HepG2 (cell line): ENCODE measurements around the gene ISCA1. TPM values are rescaled to one million over a fixed set of nuclear protein-coding genes. Genes with fewer than 3 reads are reported as not detected.

Experiments used
- ATAC-seq: fragments of 200-7000 bp; cut with Tn5 transposase; 3 replicates; pipeline ENCODE4 v1.9.1; 2020; ENCODE audit warnings: mild to moderate bottlenecking, moderate library complexity
- BruUV-seq: library from RNA; stranded (reverse); fragments of 400-500 nt; replicated peaks from 2 replicates; lab custom pipeline; 2021; lab: Mats Ljungman, UMichigan
- CTCF ChIA-PET: fragments of 300-600 bp; formaldehyde crosslinking; extraction: SDS; loops from one replicate; lab custom pipeline; 2021; ENCODE audit warnings: low total read pairs, inconsistent platforms, low intra/inter-chr PET ratio; lab: Yijun Ruan, JAX
- POLR2A ChIA-PET: fragments of 350-600 bp; sonication (Branson Sonifier 250); formaldehyde crosslinking; loops from one replicate; lab custom pipeline; 2020; ENCODE audit warnings: antibody characterized with exemption, inconsistent platforms; lab: Yijun Ruan, JAX
- DNase-seq: peaks from one replicate; pipeline ENCODE4 v3.0.0-alpha.2; 2015; ENCODE audit warnings: low spot score
- FAIRE-seq: peaks from 3 replicates; lab custom pipeline; 2011; peaks lifted over from hg19 to GRCh38; lab: Jason Lieb, UNC
- H2AFZ ChIP-seq: one replicate; pipeline ENCODE4 v1.6.1; 2011; ENCODE audit warnings: low read length, inconsistent platforms
- H3K27ac ChIP-seq: fragments of 300-600 bp; 3 replicates; pipeline ENCODE4 v1.8.0; 2011; ENCODE audit warnings: mixed run types, mild to moderate bottlenecking, mixed read lengths, low read length, inconsistent platforms; ENCODE audit not compliant: insufficient read depth; ENCODE audit errors: extremely low read length
- H3K27me3 ChIP-seq, 2 experiments: fragments of 200-600 bp in 1 of 2; 2 replicates in 1 of 2; 3 replicates in 1 of 2; pipeline versions ENCODE4 v1.6.0 to v1.8.0; 2011; ENCODE audit warnings: low read length in 2 of 2, mild to moderate bottlenecking in 2 of 2, moderate library complexity in 2 of 2, inconsistent platforms in 1 of 2; ENCODE audit not compliant: insufficient read depth in 2 of 2, control insufficient read depth in 1 of 2
- H3K36me3 ChIP-seq, 2 experiments: fragments of 200-600 bp in 1 of 2; replicated peaks in 1 of 2; 2 replicates in 1 of 2; 3 replicates in 1 of 2; pipeline versions ENCODE4 v1.5.1 to v1.8.0; 2011; ENCODE audit warnings: low read length in 2 of 2, inconsistent platforms in 1 of 2; ENCODE audit not compliant: insufficient read depth in 2 of 2, control insufficient read depth in 1 of 2
- H3K4me1 ChIP-seq: 2 replicates; pipeline ENCODE4 v1.5.1; 2012; ENCODE audit warnings: low read length, inconsistent platforms; ENCODE audit not compliant: insufficient read depth
- H3K4me2 ChIP-seq: 2 replicates; pipeline ENCODE4 v1.6.0; 2011; ENCODE audit warnings: low read depth, low read length, inconsistent platforms
- H3K4me3 ChIP-seq, 3 experiments: fragments of 200-600 bp in 1 of 3; sonication (generic), shearing (Covaris generic) in 1 of 3; replicated peaks in 1 of 3; 2 replicates each; pipeline ENCODE4 v1.5.1; 2011 to 2016; ENCODE audit warnings: low read length in 3 of 3, inconsistent platforms in 2 of 3, low read depth in 2 of 3, mild to moderate bottlenecking in 2 of 3, control low read depth in 1 of 3, mixed read lengths in 1 of 3; ENCODE audit not compliant: insufficient read depth in 1 of 3
- H3K79me2 ChIP-seq: one replicate; pipeline ENCODE4 v1.6.1; 2011; ENCODE audit warnings: low read length, inconsistent platforms; ENCODE audit not compliant: insufficient read depth
- H3K9ac ChIP-seq: 2 replicates; pipeline ENCODE4 v1.6.0; 2011; ENCODE audit warnings: mild to moderate bottlenecking, low read depth, low read length, inconsistent platforms; ENCODE audit not compliant: insufficient read depth
- H3K9me3 ChIP-seq: 2 replicates; pipeline ENCODE4 v1.5.1; 2012; ENCODE audit warnings: mild to moderate bottlenecking, low read length
- H4K20me1 ChIP-seq: 2 replicates; pipeline ENCODE4 v1.6.0; 2011; ENCODE audit warnings: inconsistent platforms, mild to moderate bottlenecking, low read length, moderate library complexity; ENCODE audit not compliant: insufficient read depth
- ATF1 ChIP-seq: IDR thresholded peaks from 2 replicates; pipeline ENCODE4 v1.6.1; 2016; ENCODE audit warnings: mild to moderate bottlenecking, control low read depth
- JUN ChIP-seq: sonication (generic); formaldehyde crosslinking; IDR thresholded peaks from 2 replicates; pipeline ENCODE4 v1.4.0; 2020; ENCODE audit warnings: mild to moderate bottlenecking, missing genetic modification reagents
- MAFK ChIP-seq, 2 experiments: IDR thresholded peaks in 1 of 2; conservative IDR thresholded peaks in 1 of 2; 2 replicates each; pipeline ENCODE4 v1.6.1; 2011; ENCODE audit warnings: improper control_type of control experiment in 2 of 2, low read length in 2 of 2
- REPIN1 ChIP-seq: sonication (generic); formaldehyde crosslinking; IDR thresholded peaks from 2 replicates; pipeline ENCODE4 v1.8.0; 2022; ENCODE audit warnings: missing genetic modification reagents, low read depth, mild to moderate bottlenecking, borderline replicate concordance
- SIX4 ChIP-seq: sonication (generic); formaldehyde crosslinking; IDR thresholded peaks from 2 replicates; pipeline ENCODE4 v1.4.0; 2020; ENCODE audit warnings: missing genetic modification reagents
- ZC3H13 ChIP-seq: sonication (generic); formaldehyde crosslinking; IDR thresholded peaks from 2 replicates; pipeline ENCODE4 v1.8.1; 2023; ENCODE audit warnings: mild to moderate bottlenecking, missing genetic modification reagents, moderate library complexity
- ZNF674 ChIP-seq: sonication (generic); formaldehyde crosslinking; IDR thresholded peaks from 2 replicates; pipeline ENCODE4 v1.5.0; 2020; ENCODE audit warnings: low read depth, mild to moderate bottlenecking, missing genetic modification reagents
- ZSCAN30 ChIP-seq: sonication (generic); formaldehyde crosslinking; IDR thresholded peaks from 2 replicates; pipeline ENCODE4 v1.5.0; 2020; ENCODE audit warnings: mild to moderate bottlenecking, missing genetic modification reagents
- WGBS: methylation state at CpG from one replicate; pipeline ENCODE4 v1.1.6; 2017; ENCODE audit warnings: low lambda C conversion rate; 5-methylcytosine and 5-hydroxymethylcytosine counted together
- in situ Hi-C: cut with HindIII; loops from 2 replicates; pipeline ENCODE4 v1.10.0; 2017; ENCODE audit warnings: low pct_unique_long_range_greater_than_20kb; ENCODE audit not compliant: extremely low pct_ligation_motif_present
- intact Hi-C: fragments of 100-400 bp; cut with micrococcal nuclease; formaldehyde crosslinking; loops from one replicate; pipeline ENCODE4 v1.10.0; 2022; ENCODE audit not compliant: unreplicated experiment
- polyA plus RNA-seq, 8 experiments: library from polyadenylated mRNA; depleted of rRNA in 3 of 8; stranded (reverse) in 7 of 8; unstranded in 1 of 8; fragments of >200 nt; fragmentation: Illumina TruSeq in 4 of 8; extraction: Trizol in 4 of 8; gene quantifications; 2 replicates each; pipeline versions ENCODE4 v1.2.1 to v1.2.3, GENCODE V29; 2011 to 2016; ENCODE audit warnings: low read depth in 4 of 8, missing spikeins in 1 of 8, mixed read lengths in 1 of 8; ENCODE audit not compliant: insufficient read depth in 1 of 8
- total RNA-seq, 5 experiments: library from RNA; depleted of rRNA; stranded (reverse); fragments of >200 nt; fragmentation: Illumina TruSeq; extraction: Trizol; gene quantifications; 2 replicates each; pipeline ENCODE4 v1.2.3, GENCODE V29; 2016; ENCODE audit warnings: low read depth in 1 of 5
- TF ChIP-seq, protein P1 (sequence below): sonication (generic); formaldehyde crosslinking; IDR thresholded peaks from 2 replicates; pipeline ENCODE4 v1.8.0; 2022; ENCODE audit warnings: mild to moderate bottlenecking, missing genetic modification reagents; ENCODE audit not compliant: insufficient replicate concordance
- TF ChIP-seq, protein P2 (sequence below): sonication (generic); formaldehyde crosslinking; conservative IDR thresholded peaks from 2 replicates; pipeline ENCODE4 v1.4.0; 2020; ENCODE audit warnings: mild to moderate bottlenecking, missing genetic modification reagents, moderate library complexity
- TF ChIP-seq, protein P3 (sequence below): sonication (generic); formaldehyde crosslinking; IDR thresholded peaks from 2 replicates; pipeline ENCODE4 v1.4.0; 2020; ENCODE audit warnings: missing genetic modification reagents
- TF ChIP-seq, protein P4 (sequence below): sonication (generic); formaldehyde crosslinking; IDR thresholded peaks from 2 replicates; pipeline ENCODE4 v1.4.0; 2020; ENCODE audit warnings: low read depth, mild to moderate bottlenecking, missing genetic modification reagents
- TF ChIP-seq, protein P5 (sequence below): sonication (generic); formaldehyde crosslinking; IDR thresholded peaks from 2 replicates; pipeline ENCODE4 v1.4.0; 2020; ENCODE audit warnings: missing genetic modification reagents

ISCA1 gene
- total and polyA plus RNA-seq, 2 of the 13 experiments (the other 11 are each of a cell fraction or from before 2014, with no cell fraction given) = 29.2 to 40.9 TPM

DNA sequence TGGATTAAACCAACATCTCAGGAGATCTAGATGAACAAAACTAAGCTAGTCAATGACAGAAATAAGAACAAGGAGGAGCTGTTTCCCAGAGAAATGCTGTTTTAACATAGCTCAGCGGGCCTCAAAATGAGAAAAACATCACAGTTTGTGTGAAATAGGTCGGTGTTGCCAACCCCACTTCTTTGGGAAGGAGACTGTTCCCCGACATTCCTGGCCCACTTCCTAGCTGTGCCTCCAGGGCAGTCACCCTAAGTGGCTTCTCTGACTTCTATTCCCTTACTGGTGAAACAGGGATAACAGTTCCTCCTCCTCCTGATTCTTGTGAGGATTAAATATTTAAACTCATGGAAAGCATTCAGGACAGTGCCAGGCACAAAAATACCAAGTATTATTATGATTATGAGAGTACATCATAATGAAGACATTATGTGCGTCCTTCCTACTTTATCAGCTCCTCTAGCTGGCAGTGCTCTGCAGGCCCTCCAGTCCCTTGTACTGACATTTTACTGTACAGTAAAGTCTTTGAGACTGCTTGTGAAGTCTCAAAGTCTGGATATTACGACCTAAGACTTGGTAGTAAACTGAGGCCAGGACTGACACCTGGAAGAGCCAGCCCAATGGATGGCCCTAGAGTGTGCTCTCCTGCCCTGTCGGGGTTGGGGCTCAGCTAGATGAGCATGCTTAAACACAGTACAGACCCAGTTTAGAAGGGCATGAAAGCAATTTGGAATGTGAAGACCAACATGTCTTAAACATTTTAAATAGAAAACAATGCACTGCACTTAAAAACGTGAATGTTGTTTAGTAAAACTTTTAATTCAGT lies 7.3 kb downstream of the ISCA1 start:
- H3K9ac ChIP-seq = no peak overlapping the region
- POLR2A ChIA-PET = no interaction called here
- H3K4me1 ChIP-seq = peaks cover 28% of the 10 kb centered on the region
- in situ Hi-C loops = no loop called here
- H3K4me3 ChIP-seq = no peak overlapping the region
- CTCF ChIA-PET = no interaction called here
- no peak overlapping the region for H3K4me2 ChIP-seq
- FAIRE-seq (no peak), ATAC-seq (no peak; the same call in 2 of the 3 replicates), DNase-seq (no peak)
- H3K36me3 ChIP-seq = peaks cover 8 to 31% of the 10 kb centered on the region in 2 experiments
- peaks cover 51% of the 10 kb centered on the region for H3K79me2 ChIP-seq
- no peaks in the 10 kb centered on the region for H3K27me3 ChIP-seq
- WGBS = 94% methylated on average over 7 of the region's 7 CpGs
- BruUV-seq = no TSS peak
- no peak overlapping the region for H2AFZ ChIP-seq
- peaks cover 33% of the 10 kb centered on the region for H4K20me1 ChIP-seq
- intact Hi-C loops = loop anchor here (5.0 kb wide), 1 partner anchor 73 kb away; no protein-coding TSS in a partner anchor
- H3K9me3 ChIP-seq = no peaks in the 10 kb centered on the region
- no peak overlapping the region for H3K27ac ChIP-seq
- TF ChIP-seq, protein P1, sequence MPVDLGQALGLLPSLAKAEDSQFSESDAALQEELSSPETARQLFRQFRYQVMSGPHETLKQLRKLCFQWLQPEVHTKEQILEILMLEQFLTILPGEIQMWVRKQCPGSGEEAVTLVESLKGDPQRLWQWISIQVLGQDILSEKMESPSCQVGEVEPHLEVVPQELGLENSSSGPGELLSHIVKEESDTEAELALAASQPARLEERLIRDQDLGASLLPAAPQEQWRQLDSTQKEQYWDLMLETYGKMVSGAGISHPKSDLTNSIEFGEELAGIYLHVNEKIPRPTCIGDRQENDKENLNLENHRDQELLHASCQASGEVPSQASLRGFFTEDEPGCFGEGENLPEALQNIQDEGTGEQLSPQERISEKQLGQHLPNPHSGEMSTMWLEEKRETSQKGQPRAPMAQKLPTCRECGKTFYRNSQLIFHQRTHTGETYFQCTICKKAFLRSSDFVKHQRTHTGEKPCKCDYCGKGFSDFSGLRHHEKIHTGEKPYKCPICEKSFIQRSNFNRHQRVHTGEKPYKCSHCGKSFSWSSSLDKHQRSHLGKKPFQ (CRISPR knock-in tag) = no peak
- TF ChIP-seq ZSCAN30 = no peak
- no peak for TF ChIP-seq REPIN1 (CRISPR knock-in tag)
- TF ChIP-seq, protein P2, sequence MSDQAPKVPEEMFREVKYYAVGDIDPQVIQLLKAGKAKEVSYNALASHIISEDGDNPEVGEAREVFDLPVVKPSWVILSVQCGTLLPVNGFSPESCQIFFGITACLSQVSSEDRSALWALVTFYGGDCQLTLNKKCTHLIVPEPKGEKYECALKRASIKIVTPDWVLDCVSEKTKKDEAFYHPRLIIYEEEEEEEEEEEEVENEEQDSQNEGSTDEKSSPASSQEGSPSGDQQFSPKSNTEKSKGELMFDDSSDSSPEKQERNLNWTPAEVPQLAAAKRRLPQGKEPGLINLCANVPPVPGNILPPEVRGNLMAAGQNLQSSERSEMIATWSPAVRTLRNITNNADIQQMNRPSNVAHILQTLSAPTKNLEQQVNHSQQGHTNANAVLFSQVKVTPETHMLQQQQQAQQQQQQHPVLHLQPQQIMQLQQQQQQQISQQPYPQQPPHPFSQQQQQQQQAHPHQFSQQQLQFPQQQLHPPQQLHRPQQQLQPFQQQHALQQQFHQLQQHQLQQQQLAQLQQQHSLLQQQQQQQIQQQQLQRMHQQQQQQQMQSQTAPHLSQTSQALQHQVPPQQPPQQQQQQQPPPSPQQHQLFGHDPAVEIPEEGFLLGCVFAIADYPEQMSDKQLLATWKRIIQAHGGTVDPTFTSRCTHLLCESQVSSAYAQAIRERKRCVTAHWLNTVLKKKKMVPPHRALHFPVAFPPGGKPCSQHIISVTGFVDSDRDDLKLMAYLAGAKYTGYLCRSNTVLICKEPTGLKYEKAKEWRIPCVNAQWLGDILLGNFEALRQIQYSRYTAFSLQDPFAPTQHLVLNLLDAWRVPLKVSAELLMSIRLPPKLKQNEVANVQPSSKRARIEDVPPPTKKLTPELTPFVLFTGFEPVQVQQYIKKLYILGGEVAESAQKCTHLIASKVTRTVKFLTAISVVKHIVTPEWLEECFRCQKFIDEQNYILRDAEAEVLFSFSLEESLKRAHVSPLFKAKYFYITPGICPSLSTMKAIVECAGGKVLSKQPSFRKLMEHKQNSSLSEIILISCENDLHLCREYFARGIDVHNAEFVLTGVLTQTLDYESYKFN = no peak
- TF ChIP-seq, protein P3, sequence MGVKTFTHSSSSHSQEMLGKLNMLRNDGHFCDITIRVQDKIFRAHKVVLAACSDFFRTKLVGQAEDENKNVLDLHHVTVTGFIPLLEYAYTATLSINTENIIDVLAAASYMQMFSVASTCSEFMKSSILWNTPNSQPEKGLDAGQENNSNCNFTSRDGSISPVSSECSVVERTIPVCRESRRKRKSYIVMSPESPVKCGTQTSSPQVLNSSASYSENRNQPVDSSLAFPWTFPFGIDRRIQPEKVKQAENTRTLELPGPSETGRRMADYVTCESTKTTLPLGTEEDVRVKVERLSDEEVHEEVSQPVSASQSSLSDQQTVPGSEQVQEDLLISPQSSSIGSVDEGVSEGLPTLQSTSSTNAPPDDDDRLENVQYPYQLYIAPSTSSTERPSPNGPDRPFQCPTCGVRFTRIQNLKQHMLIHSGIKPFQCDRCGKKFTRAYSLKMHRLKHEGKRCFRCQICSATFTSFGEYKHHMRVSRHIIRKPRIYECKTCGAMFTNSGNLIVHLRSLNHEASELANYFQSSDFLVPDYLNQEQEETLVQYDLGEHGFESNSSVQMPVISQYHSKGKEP (CRISPR knock-in tag) = no peak
- no peak for TF ChIP-seq ZC3H13 (CRISPR knock-in tag)
- TF ChIP-seq, protein P4, sequence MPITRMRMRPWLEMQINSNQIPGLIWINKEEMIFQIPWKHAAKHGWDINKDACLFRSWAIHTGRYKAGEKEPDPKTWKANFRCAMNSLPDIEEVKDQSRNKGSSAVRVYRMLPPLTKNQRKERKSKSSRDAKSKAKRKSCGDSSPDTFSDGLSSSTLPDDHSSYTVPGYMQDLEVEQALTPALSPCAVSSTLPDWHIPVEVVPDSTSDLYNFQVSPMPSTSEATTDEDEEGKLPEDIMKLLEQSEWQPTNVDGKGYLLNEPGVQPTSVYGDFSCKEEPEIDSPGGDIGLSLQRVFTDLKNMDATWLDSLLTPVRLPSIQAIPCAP (CRISPR knock-in tag) = no peak
- TF ChIP-seq, protein P5, sequence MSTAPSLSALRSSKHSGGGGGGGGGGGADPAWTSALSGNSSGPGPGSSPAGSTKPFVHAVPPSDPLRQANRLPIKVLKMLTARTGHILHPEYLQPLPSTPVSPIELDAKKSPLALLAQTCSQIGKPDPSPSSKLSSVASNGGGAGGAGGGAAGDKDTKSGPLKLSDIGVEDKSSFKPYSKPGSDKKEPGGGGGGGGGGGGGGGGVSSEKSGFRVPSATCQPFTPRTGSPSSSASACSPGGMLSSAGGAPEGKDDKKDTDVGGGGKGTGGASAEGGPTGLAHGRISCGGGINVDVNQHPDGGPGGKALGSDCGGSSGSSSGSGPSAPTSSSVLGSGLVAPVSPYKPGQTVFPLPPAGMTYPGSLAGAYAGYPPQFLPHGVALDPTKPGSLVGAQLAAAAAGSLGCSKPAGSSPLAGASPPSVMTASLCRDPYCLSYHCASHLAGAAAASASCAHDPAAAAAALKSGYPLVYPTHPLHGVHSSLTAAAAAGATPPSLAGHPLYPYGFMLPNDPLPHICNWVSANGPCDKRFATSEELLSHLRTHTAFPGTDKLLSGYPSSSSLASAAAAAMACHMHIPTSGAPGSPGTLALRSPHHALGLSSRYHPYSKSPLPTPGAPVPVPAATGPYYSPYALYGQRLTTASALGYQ (CRISPR knock-in tag) = no peak
- TF ChIP-seq SIX4 (CRISPR knock-in tag) = no peak
- no peak for TF ChIP-seq ZNF674 (CRISPR knock-in tag)
- TF ChIP-seq ATF1 (CRISPR knock-in tag) = no peak
- TF ChIP-seq JUN (CRISPR knock-in tag) = no peak
- no peak for TF ChIP-seq MAFK (conservative IDR thresholded peaks at IDR 0.05 in 1 of 2, IDR thresholded peaks at IDR 0.05 in 1 of 2; ENCODE audit: low read length in 2 of 2)
